DMS153 (cell line): ENCODE results near the gene TPSD1.
A peak's percentile ranks its signal among the peaks of the same experiment; 100 is the strongest.
"Not testable (repeated sequence)": the region's sequence is repeated elsewhere in the genome, so short reads cannot be mapped to it uniquely, and the experiment has no call there.

Experiments used
- DNase-seq: peaks from one replicate; lab custom pipeline; 2025; lab: John Stamatoyannopoulos, UW

Gene TPSD1

DNA sequence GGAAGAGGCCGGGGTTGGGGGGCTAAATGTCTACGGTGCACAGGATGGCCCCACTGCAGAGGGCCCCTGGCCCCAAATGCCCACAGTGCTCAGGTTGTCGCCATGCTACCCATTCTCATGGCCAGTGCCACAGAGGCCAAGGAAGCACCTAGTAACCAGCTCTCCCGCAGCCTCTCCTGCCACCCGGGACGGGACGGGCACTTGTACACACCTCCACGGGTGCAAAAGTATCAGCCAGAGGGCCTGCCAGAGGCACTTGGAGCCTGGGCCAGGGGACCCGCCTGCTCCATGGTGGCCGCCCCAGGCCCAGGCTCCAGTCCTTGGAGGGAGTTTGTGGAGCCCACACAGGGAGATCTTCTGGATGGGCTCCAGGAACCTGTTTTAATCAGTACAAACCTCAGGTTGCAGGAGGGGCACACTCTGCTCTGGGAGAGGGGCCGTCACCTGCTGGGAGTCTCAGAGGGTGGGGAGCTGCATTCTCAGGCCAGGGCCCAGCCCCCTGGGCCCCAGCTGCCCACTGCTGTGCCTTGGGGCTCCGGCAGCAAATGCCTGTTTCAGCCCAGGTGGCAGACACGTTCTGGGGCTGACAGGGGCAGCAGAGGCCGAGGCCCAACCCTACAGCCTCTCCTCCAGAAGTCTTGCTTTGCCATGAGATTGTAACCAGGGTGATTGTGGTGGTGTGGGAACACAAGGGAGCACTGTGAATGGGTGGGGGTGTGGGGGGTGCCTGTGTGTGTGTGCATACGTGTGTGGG is 7.9 kb downstream of the TPSD1 start:
- no peak for DNase-seq

DNA sequence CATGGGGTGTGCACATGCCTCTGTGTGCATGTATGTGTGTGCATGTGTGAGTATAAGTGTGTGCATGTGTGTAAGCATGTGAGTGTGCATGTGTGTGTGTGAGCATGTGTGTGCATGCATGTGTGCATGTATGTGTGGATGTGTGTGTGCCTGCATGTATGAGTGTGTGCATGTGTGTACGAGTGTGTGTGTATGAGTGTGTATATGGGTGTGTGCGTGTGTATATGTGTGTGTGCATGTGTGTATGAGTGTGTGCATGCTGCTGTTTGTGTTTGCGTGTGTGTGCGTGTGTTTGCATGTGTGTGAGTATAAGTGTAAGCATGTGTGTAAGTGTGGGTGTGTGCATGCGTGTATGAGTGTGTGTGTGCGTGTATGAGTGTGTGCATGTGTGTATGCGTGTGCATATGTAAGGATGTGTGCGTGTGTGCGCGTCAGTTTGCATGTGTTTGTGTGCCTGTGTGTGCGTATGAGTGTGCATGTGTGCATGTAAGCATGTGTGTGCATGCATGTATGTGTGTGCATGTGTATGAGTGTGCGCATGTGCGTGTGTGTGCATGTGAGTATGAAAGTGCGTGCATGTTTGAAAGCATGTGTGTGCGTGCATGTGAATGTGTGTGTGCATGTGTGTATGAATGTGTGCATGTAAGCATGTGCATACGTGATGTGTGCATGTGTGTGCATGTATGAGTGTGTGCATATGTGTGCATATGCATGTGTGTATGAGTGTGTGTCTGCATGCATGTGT is 8.6 kb downstream of the TPSD1 start:
- DNase-seq, result no peak

DNA sequence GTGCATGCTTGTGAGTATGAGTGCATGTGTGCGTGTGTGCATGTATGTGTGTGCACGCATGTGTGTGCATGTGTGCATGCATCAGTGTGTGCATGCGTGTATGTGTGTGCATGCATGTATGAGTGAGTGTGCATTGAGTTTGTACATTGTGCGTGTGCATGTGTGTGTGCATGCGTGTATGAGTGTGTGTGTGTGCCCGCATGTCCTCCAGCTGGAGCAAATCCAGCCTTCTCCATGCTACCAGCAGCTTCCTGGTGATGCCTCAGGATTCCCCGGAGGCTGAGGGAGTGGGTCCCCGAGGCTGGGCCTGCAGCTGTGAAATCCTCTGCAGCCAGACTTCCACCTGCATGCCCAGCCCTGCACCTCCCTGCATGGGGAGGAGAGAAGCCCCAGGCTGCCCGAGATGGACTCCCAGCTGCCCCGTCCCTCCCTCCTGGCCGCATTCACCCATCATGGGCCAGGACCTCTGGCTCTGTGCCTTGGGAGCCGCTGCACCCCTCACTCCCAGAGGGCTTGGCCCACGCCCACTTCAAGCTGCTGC is 9.3 kb downstream of the TPSD1 start:
- DNase-seq, result no peak

DNA sequence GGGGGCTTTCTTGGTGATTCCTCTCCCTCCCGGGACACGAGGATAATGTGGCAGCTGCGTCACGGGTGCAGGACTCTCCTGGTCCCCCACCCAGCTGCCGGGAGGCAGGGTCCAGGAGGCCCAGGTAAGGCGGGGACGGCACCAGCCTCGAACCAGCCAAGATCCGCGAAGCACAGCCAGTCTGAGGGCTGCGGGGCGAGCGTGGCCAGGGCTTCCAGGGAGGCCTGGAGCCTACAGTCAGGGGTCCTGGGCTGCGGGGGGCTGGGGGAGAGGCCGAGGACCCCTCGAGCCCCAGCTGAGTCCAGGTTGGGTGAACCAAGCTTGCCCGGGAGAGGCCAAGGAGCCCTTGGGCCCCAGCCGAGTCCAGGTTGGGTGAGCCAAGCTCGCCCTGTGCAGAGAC is 10.0 kb downstream of the TPSD1 start:
- DNase-seq, result no peak

DNA sequence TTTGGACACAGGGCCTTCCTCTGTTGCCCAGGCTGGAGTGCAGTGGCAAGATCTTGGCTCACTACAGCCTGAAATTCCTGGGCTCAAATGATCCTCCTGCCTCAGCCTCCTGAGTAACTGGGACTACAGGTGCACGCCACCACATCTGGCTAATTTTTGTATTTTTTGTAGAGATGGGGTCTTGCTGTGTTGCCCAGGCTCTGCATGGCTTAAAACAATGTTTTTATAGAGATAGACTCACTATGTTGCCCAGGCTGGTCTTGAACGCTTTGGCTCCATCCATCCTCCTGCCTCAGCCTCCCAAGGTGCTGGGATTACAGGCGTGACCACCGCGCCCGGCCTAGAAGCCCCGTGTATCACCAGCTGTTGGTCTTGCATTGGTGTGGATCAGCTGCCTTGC is 13.5 kb downstream of the TPSD1 start:
- not testable (repeated sequence) for DNase-seq

DNA sequence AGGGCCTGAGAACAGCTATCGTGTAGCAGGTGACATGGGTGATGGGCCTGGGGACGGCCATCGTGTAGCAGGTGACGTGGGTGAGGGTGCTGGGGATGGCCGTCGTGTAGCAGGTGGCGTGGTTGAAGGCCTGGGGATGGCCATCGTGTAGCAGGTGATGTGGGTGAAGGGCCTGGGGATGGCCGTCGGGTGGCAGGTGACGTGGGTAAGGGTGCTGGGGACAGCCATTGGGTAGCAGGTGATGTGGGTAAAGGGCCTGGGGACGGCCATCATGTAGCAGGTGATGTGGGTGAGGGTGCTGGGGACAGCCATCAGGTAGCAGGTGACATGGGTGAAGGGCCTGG is 15.5 kb downstream of the TPSD1 start:
- DNase-seq, result no peak

DNA sequence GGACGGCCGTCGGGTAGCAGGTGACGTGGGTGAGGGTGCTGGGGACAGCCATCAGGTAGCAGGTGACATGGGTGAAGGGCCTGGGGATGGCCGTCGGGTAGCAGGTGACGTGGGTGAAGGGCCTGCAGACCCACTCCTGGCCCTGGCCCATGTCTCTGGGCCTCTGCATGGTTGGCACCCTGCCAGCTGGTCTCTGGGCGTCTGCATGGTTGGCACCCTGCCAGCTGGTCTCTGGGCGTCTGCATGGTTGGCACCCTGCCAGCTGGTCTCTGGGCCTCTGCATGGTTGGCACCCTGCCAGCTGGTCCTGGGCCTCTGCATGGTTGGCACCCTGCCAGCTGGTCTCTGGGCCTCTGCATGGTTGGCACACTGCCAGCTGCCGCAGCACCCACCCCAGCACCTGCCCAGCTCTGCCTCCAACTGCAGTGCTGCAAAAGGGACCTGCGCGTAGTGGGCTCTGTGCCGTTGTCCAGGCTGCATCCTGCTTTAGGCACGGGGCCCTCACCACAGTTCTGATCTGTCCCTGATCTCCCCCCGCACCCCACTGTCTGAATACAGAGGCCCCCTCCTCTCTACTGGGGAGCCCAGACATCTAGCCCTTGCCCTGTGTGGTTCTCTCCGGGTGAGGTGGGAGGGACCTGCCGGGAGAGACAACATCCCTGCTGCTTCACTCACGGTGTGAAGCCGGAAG is 16.0 kb downstream of the TPSD1 start:
- peak; percentile 91 for DNase-seq

DNA sequence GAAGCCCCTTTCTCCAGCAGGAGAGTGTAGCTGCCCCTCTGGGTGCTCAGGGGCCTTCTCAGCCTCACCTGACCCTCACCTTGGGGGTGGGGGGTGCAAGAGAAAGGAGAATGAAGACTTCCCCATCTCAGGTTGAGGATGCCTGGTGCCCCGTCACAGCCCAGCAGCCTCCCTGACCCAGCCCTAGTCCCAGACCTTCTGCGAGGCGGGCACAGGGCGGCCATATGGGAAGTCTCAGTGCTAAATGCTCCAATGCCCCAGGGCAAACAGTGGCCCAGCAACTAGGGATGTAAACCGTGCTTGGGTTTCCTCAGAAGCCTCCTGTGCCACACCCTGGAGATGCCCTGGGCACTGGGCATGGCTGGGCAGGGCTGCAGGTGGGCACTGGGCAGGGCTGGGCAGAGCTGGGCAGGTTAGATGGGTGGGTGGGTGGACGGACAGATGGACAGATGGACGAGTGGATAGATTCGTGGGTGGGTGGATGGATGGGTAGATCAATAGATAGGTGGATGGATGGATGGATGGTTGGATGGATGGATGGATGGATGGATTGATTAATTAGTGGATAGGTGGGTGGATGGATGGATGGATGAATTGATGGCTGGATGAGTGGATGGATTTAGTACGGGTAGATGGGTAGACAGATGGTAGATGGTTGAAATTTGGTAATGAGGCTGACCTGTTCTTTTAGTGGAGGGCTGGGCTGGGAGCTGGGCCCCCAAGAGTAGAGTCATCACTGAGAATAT is 16.8 kb downstream of the TPSD1 start:
- no peak for DNase-seq

DNA sequence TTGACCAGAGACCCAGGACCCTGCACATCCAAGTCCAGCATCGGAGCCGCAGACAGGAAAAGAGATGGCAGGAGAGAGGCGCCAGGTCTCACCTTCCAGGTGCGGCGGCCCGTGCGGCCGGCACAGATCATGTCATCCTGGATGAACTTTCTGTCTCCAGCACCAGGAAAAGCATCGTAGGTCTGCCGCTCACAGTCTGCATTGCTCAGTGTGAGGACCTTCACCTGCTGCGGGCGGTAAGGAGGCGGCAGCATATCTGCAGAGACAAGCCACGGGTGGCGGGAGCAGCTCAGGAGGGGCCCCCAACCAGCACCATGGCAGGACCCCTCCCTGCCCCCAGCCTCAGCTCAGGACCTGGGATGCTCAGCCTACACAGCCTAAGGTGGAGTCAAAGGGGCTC is 17.9 kb downstream of the TPSD1 start:
- DNase-seq, result no peak

DNA sequence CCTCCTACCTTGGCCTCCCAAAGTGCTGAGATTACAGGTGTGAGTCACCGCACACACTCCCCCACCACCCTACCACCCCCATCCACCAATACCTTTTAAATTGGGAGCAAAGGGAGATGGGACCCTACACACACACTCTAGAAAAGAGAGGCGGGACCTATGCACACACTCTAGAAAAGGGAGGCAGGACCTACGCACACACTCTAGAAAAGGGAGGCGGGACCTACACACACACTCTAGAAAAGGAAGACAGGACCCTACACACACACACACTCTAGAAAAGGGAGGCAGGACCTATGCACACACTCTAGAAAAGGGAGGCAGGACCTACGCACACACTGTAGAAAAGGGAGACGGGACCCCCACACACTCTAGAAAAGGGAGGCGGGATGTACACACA is 18.9 kb downstream of the TPSD1 start:
- no peak for DNase-seq

DNA sequence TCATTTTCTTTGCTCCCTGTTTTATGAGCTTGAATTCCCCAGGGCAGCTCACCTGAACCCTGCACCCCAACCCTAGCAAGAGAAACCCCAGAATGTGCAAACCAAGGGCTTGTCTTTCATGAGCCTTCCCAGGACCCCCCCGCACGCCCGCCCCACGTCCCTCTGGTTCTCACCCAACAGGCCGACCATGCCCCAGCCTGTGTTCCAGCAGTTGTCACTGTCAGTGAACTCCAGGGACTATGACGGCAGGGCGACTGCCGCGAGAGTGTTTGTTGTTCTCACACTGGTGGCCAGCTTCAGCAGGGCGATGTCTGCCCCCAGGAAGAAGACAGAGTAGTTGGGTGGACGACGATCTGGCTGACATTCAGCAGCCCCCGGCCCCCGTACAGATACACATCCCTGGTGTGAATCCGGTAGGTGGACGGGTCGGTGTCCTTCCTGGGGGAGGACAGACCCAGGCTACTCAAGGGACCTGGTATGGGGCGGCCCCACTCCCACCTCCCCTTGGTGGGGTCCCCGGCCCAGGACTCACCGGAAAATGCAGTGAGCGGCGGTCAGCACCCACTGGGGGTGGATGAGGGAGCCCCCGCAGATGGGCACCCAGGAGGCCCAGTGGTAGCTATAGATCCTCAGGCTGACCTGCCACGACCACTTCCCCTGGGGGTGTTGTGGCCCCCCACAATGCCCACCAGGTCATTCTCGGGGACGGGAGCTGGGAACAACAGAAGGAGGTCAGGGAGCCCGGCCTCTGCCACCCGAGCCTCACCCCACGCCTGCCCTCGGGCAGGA is 20.1 kb downstream of the TPSD1 start:
- DNase-seq, result no peak

DNA sequence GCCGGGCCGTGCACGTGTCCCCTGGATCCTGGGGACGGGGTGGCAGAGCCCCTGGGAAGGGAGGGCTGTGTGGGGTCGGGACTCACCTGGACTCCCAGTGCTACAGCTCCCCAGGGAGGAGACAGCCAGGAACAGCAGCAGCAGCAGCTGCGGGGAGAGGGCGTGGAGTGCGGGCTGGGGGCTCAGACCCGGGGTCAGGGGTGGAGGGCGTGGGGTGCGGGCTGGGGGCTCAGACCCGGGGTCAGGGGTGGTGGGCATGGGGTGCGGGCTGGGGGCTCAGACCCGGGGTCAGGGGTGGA is 20.7 kb downstream of the TPSD1 start:
- no peak for DNase-seq

DNA sequence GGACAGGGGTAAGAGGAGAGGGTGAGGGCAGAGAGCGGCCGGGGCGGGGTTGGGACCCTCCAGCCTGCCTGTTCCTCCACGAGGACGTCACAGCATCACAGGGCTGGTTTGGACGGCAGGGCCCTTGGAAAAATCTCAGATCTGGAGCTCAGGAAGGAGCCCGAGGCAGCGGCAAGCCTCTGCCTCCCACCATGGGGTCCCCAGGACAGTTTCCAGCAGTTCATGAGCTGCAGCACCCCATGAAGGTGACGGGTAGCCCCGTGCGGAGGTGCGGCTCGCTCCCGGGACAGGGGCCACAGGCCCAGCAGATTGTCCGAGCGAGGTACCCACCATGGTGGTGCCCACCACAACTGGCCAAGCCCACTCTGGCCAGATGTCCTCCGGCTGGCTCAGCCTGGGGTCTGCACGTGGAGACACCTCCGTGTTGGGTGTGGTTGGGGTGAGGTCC is 21.3 kb downstream of the TPSD1 start:
- no peak for DNase-seq

DNA sequence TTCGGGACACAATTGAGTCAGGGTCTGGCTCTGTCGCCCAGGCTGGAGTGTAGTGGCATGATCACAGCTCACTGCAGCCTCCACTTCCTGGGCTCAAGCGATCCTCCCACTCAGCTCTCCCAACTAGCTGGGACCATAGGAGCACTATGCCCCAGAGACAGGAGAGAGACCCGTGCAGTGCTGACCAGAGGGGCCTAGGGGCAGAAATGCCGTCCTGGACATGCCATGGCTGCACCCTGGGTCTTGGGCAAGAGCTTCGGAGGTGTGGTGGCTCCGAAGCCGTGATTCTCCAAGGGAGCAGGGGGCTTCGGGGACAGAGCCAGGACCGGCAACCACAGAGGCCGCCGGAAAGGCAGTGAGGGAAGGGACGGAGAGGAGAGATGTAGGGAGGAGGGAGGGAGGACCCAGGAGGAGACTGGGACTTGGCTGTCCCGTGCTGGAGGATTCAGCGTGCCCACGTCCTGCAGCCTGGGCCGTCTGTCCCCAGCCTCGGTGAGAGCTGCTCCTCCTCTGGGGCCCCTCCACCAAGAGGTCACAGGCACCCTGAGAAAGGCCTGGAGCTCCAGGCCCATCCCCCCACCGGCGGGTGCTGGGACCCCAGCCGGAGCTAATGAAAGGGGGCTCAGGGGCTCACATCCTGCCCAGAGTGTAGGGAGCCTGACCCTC is 21.9 kb downstream of the TPSD1 start:
- DNase-seq, result no peak

DNA sequence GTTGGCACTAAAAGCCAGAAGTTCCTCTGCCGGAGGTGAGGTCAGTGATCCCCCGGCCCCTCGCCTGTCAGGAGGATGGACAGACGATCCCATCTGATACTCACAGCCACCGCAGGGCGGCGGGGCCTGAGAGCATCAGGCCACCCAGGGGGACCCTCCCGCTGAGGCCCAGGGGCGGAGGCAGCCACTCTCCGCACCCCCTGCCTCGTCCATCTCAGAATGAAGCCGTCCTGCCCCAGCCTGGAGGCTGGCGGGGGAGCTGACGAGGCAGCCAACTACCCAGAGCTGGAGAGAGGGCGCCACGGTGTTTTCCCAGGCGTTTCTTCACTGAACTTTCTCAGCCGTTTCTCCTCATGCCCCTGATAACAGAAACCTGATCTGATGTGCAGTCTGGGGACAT is 22.6 kb downstream of the TPSD1 start:
- DNase-seq, result no peak

DNA sequence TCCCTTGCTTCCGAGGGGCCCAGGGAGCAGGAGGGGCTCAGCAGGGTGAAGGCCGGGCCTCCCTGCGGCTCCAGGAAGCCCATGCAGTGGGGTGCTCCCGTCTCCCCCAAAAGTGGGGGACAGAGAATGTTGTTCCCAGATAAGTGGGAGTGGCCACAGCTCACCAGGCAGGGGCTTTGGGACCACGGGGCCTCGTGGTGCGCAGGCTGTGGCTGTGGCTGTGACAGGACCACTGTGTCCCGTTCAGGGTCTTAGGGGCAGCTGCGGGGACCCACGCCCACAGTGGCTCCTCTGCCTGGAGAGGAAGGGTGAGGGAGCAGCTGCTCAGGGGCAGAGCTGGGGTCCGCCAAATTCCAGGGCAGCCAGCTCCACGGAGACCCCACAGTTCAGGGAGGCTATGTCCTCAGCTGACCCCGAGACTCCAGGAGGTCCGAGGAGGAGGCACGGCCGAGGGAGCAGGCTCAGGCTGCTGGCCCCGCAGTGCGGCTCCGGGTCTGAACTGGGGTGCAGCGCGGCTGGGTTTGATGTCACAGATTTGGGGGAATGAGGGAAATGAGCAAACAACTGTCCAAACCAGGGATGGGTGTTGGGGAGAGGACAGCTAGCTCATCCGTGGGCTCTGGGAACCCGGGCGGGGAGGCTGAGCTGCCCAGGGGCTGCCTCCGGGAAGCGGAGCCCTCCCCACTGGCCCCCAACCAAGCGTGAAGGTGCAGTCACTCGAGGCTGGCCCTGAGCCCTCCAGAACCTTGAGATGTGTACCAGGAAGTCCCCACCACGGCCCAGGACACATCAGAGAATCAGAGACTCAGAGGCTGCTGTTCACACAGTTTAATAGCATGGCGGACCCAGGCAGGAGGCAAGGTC is 23.4 kb downstream of the TPSD1 start:
- DNase-seq, result no peak

DNA sequence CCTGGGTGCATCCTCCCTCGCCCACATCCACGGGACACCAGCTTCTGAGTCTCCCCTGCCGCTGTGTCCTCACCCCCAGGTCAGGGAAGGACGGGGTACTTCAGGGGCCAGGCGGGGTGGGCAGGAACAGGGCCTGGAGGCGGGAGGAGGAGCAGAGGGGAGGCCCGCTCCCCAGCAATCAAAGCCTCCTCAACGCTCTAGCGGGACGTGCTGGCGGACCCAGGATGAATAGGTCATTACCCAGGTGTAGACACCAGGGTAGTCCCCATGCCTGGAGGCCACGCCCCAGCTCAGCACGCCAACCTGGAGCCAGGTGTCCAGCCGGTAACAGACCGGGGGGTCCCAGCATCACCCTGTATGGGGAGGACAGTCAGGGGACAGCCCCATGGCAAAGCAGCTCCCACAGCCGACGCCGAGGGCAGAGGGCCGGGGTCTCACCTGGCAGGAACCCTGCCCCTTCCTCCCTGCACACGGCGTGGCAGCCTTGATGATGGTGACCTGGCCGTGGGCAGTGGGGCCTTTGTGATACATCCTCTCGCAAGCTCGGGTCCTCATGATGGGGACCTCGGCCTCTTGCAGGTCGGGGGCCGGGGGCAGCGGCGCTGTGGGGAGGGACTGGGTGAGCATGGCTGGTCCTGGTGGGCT is 24.2 kb downstream of the TPSD1 start:
- no peak for DNase-seq

DNA sequence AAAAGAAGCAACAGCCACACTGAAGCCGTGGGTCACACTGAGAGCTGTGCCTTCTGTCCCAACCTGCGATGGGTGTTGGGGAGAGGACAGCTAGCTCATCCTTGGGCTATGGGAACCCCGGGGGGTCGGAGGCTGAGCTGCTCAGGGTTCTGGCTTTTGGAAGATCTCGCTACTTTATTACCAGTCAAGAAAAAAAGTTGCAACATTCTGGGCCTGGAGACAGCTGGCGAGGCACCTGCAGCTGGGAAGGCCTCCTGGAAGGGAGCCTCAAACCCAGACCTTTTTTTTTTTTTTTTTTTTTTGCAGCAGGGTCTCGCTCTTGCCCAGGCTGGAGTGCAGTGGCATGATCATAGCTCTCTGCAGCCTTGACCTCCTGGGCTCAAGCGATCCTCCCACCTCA is 24.9 kb downstream of the TPSD1 start:
- DNase-seq, result no peak

DNA sequence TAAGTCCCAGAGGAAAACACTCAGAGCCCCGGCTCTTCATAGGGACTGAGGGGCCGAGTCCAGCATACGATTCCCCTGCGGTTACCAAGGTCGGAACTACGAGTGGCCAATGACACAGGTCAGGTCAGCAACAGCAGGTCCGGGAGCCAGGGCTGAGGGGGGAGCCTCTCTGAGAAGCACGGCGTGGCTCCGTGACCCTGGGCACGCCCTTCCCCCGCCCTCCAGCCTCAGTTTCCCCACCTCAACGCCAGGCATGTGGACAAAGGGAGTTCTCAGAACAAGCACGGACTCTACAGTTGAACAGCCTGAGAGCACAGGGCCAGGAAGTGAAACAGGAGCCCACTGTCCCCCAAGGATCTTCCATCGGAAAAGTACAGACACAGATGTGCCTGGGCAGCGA is 25.6 kb downstream of the TPSD1 start:
- DNase-seq, result no peak
